IPS DF 4.7 (cell line): Measurements from ENCODE around the gene KRT6A.

Experiments
- DNase-seq: peaks from one replicate; pipeline ENCODE4 v3.0.0-alpha.2; 2013; ENCODE audit warnings: low spot score; ENCODE audit errors: extremely low read depth

KRT6A gene

DNA sequence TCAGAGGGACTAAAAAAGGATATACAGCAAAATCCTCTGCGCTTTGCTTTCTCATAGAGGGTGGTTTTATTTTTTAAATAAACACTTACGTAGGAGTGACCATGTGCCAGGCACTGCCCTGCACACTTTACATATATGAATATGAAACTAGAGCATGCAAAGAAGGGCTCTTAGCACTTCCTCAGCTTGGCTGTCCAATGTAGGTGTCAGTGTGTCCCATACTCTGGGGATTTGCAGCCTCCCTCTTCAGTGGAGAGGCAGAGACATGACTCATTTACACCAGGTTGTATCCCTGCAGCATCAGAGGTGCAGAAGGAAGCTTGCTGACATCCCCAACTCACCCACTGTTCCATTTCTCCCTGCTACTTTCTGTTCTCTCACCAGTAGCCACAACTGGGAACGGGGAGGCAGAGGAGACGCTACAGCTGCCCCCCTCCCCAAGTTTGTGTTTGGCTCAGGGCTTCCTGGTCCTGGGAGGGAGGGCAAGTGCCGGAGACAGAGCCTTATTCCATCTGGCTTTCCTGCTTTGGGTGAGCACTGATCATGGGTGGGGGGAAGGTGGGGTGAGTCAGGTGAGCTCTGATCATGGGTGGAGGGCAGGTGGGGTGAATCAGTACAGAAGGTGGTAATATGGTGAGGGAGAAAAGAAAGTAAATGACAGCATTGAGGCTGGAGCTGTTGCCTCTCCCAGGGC is 32.0 kb upstream of the KRT6A start:
- DNase-seq, result no peak

DNA sequence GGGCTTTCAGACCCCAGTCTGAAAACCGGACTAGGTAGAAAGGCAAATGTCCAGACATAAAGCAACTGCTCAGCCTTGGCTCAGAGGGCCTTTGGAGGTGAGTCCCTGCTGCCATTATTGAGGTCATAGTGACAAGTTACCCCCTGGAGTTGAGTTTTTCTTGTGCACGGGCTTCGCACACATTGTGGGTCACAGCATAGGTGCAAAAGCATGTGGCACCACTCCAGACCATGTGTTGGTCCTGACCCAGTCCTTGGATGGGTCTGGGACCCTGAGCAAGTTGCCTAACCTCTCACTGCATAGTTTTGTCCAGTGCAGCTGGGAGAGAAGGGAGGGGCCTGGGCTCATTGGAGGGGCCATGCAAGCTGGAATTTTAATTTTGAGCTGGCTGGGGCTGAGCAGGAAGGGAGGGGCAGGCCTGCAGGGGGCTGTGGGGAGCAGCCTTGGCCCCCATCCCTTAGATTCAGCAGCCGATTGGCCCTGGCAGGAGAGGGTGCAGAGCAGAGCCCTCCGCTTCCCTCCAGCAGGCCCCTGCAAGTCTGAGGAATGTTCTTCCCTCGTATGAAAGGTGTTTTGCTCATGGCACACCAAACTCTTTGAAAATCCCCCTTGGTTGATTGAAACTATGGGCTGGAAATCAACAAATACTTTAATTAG is 31.3 kb upstream of the KRT6A start:
- DNase-seq, result no peak

DNA sequence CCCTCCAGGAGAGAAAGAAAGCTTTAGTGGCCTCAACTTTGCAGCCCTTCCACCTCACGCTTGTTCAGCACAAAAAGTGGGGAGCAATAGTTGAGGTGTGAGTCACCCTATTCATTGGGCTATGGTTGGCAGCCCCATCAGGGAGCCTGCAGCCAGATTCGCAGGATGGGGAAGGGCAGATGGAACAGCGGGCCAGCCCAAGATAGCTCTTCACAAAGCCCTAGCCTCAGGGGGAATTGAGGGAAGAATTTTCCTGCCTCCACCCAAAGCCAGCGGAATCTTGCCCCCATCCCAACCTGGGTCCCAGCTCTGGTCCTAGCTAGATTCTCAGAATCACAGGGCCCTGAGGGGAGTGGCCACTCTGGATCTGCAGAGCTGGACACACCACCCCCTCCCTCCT is 30.8 kb upstream of the KRT6A start:
- no peak for DNase-seq

DNA sequence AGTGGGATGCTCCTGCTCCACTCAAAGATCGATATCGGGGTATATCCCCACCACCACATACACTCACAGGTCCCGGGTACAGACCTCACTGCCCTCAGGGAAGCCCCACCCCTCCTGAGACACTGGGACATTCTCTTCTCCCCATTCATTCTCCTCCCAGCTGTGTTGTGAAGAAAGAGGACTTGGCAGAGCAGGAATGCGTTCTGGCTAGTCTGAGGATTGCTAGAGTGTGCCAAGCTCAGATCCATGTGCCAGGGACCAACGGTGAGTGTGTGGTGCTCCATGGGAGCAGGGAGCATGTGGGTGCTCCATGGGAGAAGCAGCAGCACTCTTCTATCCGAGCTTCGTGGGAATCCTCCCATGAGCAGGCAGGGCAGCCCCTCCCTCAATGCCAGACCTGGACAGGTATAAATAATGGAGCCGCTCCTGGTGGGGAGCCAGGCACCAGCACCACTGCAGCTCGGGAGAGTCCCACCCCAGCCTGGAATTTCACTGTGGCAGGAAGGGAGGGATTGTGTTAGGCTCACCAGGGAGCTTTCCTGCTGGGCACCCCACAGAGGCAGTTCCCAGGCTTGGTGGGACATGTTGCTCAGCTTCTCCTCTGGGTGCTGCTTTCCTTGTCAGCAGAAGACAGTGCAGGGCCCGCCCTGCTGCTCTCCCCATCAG is 29.4 kb upstream of the KRT6A start:
- DNase-seq, result no peak

DNA sequence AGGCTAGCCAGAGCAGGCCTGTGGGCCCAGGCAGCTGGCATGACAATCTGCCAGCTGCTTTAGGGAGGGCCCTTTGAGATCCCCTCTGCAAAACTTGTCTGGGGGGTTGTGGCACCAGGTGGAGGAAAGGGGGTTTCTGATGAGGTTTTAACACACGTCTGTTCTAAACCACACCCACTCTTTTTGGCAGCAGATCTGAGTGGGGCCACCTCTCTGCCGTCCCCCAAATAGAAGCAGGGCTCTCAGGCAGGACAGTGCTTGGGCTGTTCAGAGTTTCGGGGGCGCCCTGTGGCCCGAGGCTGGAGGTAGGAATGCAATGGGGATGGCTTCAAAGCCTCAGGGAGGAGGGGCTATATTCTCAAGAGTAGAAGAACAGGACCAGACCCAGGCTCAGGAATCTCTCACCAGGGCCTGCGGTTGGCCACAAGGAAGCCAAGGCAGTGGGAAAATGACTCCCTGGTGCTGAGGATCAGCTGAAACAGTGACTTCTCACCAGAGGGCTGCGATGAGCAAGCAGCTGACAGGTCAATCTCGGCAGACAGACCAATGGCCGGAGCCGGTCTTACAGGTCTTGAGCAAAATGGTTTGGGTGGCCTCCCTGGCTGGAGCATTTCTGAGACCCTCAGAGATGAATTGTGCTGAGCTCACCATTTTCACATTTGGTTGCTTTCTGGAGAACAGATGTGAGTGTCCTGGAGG is 28.7 kb upstream of the KRT6A start:
- DNase-seq, result no peak

DNA sequence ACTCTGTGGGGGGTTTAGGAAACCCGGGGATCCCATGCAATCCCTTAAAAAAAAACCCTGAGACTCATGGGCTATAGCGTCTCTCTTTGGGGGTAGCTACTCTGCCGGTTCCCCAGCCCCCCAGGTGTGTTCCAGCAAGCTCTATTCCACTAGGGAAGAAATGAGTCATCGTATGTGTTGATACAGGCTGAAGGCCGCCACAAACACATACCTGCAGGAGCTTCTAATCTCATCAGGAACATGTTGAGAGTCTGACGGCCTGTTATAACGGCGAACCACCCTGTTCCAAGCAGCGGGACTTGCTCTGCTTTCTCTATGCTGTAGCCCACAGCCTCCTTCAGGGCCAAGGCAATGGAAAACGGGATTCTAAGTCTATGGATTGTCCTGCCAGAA is 28.1 kb upstream of the KRT6A start:
- DNase-seq, result no peak

DNA sequence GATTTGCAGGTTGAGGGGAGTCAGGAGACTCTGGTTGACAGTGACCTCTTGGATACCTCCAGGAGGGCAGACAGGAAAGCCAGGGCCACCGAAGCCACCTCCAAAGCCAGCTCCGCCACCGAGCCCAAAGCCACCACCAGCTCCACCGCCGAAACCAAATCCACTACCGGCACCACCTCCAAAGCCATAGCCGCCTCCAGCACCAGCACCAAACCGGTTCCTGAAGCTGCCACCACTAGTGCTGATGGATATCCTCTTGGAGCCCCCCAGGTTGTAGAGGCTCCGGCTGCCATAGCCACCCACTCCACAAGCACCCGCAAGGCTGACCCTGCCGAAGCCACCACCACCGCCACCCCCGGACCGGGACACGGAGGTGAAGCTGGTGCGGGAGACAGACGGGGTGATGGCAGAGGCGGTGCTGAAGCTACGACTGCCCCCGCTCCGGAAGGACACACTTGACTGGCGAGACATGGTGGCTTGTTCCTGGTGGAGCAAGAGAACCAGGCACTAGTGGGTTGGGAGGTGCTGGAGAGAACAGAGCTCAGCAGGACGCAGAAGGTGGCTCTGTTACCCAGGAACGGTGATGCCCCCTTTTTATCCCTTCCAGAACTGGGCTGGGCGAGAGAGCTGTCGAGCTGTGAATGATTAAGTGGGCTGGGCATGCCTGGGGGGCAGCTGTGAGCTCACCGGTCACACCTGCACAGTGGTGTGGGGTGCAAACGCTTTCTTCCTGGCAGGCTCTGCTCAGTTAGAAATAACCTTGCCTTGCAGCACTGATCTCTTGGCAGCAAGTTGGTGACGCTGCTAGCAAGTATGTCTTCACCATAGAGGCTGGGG is 27.0 kb upstream of the KRT6A start, which contains the start of gene KRT5:
Gene KRT5, minus strand, starts transcription at position 569 of the 837 bp plus-strand sequence. Its CDS starts 98 bp downstream, at position 471.
- no peak for DNase-seq

DNA sequence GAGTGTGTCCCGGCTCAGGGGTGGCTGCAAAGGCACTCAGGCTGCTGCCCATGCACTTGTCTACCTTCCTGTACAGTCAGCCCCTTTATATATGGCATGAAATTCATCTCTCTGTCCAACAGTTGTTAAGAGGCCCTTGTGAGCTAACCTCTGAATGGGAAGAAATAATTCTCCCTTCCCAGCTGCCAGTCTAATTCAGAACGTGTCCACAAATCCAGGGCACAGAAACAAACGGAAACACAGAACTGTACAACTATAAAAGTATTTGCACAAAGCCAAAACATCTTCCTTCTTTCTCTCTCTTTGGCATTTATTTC is 26.3 kb upstream of the KRT6A start:
- DNase-seq, result no peak

DNA sequence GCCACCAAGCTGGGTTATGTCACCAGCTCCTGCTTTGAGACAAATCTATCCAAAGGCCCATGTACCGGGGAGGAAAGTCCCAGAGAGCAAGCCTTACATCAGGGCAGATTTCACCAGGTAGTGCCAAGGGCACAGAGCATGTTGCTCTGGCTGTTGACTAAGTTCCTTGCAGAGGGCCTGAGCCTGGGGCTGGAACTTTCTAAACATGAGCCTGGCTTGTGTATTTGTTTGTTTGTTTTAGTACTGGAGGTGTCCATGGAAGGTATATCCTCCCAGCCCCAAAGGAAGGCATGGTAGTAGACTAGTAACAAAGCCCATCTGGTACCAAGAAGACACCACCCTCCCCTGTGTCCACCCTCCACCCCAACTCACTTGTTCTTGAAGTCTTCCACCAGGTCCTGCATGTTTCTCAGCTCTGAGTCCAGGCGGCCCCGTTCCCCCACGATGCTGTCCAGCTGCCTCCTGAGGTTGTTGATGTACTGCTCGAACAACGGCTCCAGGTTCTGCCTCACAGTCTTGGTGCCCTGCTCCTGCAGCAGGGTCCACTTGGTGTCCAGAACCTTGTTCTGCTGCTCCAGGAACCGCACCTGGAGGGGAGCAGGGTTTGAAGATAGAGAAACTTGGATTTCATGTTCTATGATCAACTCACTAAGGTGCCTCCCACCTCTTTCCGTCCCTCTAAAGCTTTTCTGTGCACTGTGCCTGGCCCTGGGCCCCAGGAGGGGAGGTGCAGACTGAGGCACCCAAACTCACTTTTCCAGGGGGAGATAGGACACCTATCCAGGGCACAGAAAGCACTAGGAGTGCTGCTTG is 25.7 kb upstream of the KRT6A start:
- no peak for DNase-seq

DNA sequence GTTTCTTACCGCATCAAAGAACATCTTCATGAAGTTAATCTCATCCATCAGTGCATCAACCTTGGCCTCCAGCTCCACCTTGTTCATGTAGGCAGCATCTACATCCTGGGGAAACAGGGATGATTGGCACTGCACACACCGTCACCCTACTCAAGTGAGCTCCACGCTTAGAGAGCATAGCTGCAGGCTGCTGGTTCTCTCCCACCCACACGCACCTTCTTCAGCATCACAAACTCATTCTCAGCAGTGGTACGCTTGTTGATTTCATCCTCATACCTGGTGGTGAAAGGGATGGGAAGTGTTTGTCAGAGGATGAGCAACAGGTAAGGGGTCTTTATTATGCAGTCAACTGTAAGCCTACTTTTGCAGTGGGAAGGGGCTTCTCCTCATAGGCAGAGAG is 24.8 kb upstream of the KRT6A start:
- no peak for DNase-seq

DNA sequence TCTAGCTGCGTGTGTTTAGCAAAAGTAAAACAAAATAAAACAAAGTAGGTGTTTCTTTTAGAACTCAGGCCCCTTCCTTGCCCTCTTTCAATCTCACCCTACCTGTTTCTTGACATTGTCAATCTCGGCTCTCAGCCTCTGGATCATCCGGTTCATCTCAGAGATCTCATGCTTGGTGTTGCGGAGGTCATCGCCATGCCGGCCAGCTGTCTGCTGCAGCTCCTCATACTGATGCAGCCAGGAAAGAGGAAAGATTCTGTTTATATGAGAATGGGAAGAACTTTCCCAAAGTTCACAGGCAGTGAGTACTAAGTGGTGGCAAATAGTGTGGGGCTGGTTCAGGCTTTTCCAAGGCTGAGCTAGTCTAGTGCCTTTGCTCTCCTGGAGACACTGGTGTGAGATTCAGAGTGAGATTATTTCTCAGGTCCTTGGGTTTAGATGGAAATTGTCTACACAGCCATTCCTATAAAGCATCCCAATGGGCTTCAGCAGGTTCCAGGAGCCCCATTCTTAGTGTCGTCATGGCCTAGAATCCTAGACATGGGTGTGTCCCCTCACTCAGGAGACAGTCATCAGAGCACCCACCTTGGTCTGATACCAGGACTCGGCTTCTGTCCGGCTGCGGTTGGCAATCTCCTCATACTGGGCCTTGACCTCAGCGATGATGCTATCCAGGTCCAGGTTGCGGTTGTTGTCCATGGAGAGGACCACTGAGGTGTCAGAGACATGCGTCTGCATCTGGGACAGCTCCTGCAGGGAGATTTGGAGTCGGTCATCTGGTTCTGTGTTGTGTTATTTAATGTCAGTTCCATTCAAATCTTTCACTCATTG is 24.2 kb upstream of the KRT6A start:
- no peak for DNase-seq

DNA sequence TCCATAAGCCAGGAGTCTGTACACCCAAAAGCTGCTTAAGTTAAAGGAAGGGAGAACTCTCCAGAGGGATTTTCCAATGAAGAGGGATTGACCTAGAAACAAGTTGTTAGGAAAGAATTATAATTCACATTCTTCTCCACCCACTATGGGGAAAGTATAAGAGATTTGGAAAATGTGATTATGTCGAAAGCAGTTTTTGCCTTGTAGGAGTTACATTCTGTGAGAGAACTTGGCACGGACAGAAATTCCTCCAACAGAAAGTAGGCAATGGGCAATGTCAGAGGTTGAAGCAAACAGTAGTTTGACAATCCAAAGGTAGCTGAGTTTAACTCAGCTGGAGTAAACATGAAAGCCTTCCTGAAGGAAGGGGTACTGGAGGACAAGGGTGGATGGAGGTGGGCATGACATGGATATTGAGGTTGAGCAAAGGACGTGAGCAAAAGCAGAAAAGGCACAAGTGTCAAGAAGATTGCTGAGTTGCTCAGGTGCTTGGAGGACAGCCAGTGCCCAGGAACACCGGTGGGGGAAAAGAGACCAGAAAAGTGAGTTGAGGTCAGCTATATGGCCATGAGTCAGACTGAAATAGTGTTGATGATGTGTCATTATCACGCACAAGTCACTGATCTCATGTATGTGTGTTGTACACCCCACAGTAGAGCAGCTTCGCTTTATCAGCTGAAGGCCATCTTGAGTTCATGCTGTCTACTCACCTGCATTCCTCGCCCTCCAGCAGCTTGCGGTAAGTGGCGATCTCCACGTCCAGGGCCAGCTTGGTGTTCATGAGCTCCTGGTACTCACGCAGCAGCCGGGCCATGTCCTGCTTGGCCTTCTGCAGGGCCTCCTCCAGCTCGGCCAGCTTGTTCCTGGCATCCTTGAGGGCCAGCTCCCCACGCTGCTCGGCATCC is 23.1 kb upstream of the KRT6A start:
- DNase-seq, result no peak

DNA sequence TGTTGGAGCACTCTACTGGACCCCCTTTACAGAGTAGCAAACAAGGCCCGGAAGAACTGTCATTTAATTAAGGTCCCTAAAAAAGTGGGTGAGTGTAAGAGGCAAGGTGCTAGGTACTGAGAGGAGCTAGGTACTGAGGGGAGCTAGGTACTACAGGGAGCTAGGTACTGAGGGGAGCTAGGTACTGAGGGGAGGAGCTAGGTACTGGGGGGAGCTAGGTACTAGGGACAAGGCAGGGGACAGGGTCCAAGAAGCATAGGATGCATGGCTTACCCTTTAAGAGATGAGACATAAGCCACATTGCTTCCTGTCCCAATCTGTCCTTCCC is 22.2 kb upstream of the KRT6A start:
- DNase-seq, result no peak

DNA sequence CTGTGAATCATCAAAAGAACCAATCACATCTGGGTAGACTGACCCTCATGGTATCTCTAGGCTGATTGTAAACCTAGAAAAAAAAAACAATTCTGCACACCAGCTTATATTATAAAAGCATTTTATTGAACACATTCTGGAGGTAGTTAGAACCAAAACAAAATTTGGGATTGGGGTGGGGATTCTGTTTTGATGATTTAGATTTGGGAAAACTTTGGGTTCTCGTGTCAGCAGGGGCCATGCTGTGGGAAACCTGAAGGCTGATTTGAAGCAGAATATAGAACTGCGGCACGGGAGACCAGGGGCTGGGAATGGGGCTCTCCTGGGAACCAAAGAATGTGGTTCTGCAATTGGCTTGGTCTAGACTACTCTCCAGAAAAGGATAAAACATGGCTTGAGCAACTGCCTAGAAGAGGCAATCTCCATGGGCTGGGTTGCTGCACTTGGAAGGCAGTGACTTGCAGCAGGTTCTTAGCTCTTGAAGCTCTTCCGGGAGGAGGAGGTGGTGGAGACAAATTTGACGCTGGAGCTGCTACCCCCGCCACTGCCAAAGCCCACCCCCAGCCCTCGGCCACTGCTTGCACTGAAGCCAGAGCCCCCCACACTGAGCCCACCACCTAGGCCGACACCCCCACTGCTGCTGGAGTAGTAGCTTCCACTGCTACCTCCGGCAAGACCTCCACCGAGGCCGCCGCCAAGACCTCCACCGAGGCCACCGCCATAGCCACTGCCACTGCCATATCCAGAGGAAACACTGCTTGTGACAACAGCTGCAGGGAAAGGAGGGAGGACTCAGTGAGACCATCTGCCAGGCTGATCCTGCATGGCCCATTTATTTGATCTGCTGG is 21.6 kb upstream of the KRT6A start:
- no peak for DNase-seq

DNA sequence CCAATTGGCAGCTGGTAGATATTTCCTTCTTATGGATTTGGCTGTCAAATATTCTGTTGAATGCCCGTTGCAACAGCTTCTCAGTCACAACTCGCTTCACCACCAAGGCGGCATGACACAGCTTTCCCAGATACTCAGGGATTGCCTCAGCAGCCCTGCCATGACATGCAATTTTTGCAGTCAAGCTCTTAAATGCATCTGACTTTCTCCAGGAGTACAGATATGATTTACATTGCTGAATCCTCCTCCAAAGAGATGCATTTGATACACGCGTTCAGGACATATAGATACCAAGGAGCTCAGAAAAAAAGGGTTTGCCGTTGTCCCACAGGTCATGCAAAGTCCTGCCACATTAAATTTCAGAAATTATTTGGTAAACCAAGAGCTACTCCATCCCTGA is 20.7 kb upstream of the KRT6A start:
- DNase-seq, result no peak

DNA sequence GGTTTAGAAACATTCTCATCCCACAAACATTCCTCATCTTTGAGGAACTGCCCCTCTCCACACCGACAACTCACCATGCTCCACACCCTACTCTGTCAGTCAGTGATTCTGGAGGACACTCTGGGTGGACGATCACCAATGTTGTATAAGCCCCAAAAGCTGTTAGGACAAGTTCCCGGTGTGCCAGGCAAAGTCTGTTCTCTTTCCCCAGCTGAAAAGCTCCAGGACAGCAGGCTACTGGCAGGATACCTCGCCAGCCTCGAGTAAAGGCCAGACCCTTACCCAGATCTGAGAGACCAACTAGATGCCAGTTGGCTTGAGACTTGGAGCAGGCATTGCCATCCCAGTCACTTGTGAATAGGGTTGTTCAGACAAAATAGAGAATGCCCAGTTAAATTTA is 15.2 kb upstream of the KRT6A start:
- no peak for DNase-seq

DNA sequence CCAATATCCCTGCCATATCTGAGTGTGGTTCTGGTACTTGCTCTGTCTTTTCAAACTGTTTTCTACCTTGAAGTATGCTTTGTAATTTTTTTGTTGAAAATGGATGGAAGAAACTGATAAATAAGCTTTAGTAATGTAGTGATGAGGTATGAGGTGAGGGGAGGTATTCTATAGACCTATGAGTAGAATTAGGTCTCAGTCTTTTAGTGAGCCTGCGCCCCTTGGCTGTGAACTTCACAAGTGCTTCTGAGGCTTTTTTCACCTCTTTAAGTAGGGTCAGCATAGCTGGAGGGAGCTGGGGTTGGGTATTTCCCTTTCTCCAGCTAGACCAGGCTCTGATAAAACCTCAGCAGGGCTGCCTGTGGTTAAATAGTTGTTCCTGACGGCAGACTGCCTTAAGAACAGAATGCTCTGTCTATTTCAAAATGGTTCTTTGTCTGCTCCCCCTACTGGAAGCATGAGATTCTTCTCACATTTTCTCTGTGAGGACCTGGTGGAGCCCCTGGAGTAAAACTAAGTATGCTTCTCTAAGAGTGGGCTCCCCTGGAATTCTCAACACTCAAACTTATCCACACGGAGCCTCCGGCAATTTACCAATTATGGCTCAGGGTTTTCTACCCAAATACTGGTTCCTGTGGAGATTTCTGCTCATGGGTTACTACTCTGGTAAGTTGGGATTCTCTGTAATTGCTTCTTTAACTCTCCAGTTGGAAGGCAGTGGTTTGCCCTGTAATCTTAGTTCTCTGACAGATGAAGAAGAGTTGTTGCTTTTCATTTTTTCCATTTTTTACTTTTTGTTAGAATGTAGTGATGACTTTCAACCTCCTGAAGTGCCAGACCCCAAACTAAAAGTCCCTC is 14.0 kb upstream of the KRT6A start:
- DNase-seq, result no peak
